Keratinocyte (primary cell): ENCODE results near the gene DIPK1A. TPM values are rescaled to one million over a fixed set of nuclear protein-coding genes. Genes with fewer than 3 reads are reported as not detected.

Source experiments
- DNase-seq: peaks from one replicate; pipeline ENCODE4 v3.0.0-alpha.2; 2011; ENCODE audit warnings: low read depth, missing footprints, low spot score
- FAIRE-seq: peaks from 2 replicates; lab custom pipeline; 2011; peaks lifted over from hg19 to GRCh38; lab: Jason Lieb, UNC
- H2AFZ ChIP-seq: 2 replicates; pipeline ENCODE4 v1.6.0; 2012; ENCODE audit warnings: low read length, control low read depth, inconsistent platforms; ENCODE audit not compliant: control insufficient read depth
- H3K27ac ChIP-seq: 2 replicates; pipeline ENCODE4 v1.5.1; 2011; ENCODE audit warnings: low read length; ENCODE audit not compliant: control insufficient read depth, insufficient read depth
- H3K27me3 ChIP-seq: 3 replicates; pipeline ENCODE4 v1.6.0; 2011; ENCODE audit warnings: low read length; ENCODE audit not compliant: control insufficient read depth, insufficient read depth; ENCODE audit errors: extremely low read depth
- H3K36me3 ChIP-seq, 2 experiments: 2 replicates in 1 of 2; 3 replicates in 1 of 2; pipeline ENCODE4 v1.5.1; 2011; ENCODE audit warnings: low read length in 2 of 2, mild to moderate bottlenecking in 1 of 2; ENCODE audit not compliant: control insufficient read depth in 2 of 2, insufficient read depth in 2 of 2; ENCODE audit errors: extremely low read depth in 1 of 2
- H3K4me1 ChIP-seq: 3 replicates; pipeline ENCODE4 v1.5.1; 2011; ENCODE audit warnings: low read length; ENCODE audit not compliant: control insufficient read depth, insufficient read depth; ENCODE audit errors: extremely low read depth
- H3K4me2 ChIP-seq: 3 replicates; pipeline ENCODE4 v1.6.0; 2011; ENCODE audit warnings: low read depth, low read length; ENCODE audit not compliant: control insufficient read depth, insufficient read depth; ENCODE audit errors: extremely low read depth
- H3K4me3 ChIP-seq, 3 experiments: fragments of 200-600 bp in 1 of 3; sonication (generic) in 1 of 3; 2 replicates in 2 of 3; 3 replicates in 1 of 3; pipeline ENCODE4 v1.5.1; 2011 to 2016; ENCODE audit warnings: low read length in 3 of 3, mild to moderate bottlenecking in 3 of 3, control low read depth in 2 of 3, inconsistent platforms in 1 of 3, low read depth in 1 of 3, mixed read lengths in 1 of 3, mixed run types in 1 of 3, moderate library complexity in 1 of 3; ENCODE audit not compliant: control insufficient read depth in 2 of 3, insufficient read depth in 2 of 3; ENCODE audit errors: extremely low read depth in 1 of 3
- H3K79me2 ChIP-seq: 2 replicates; pipeline ENCODE4 v1.6.0; 2012; ENCODE audit warnings: low read length; ENCODE audit not compliant: control insufficient read depth, insufficient read depth
- H3K9ac ChIP-seq: 3 replicates; pipeline ENCODE4 v1.6.0; 2011; ENCODE audit warnings: low read length; ENCODE audit not compliant: control insufficient read depth, insufficient read depth; ENCODE audit errors: extremely low read depth
- H3K9me1 ChIP-seq: 3 replicates; pipeline ENCODE4 v1.6.0; 2011; ENCODE audit warnings: low read length; ENCODE audit not compliant: control insufficient read depth, insufficient read depth; ENCODE audit errors: extremely low read depth
- H3K9me3 ChIP-seq: 2 replicates; pipeline ENCODE4 v1.5.1; 2012; ENCODE audit warnings: low read depth, low read length; ENCODE audit not compliant: control insufficient read depth
- H4K20me1 ChIP-seq: 3 replicates; pipeline ENCODE4 v1.6.0; 2011; ENCODE audit warnings: low read length; ENCODE audit not compliant: control insufficient read depth, insufficient read depth; ENCODE audit errors: extremely low read depth
- EZH2 ChIP-seq: IDR thresholded peaks from one replicate; pipeline ENCODE4 v1.6.1; 2012; ENCODE audit warnings: inconsistent platforms, mild to moderate bottlenecking, low read length, moderate library complexity
- dilution Hi-C: fragments of 300-500 bp; cut with MboI; formaldehyde crosslinking; loops from one replicate; pipeline ENCODE4 v1.7.0; 2020; ENCODE audit warnings: low sequenced_read_pairs; ENCODE audit not compliant: extremely low pct_ligation_motif_present
- polyA plus RNA-seq, 5 experiments: library from polyadenylated mRNA; depleted of rRNA in 3 of 5; stranded (reverse) in 3 of 5; stranded (forward) in 1 of 5; unstranded in 1 of 5; fragments of >200 nt; gene quantifications; 1 replicate in 1 of 5; 2 replicates in 3 of 5; 3 replicates in 1 of 5; pipeline versions ENCODE4 v1.2.1 to v1.2.3, GENCODE V29; 2011 to 2012; ENCODE audit warnings: missing spikeins in 2 of 5, low read depth in 1 of 5, low replicate concordance in 1 of 5
- TF ChIP-seq, protein P1 (sequence below), 3 experiments: IDR thresholded peaks in 1 of 3; conservative IDR thresholded peaks in 1 of 3; optimal IDR thresholded peaks in 1 of 3; 2 replicates in 2 of 3; 3 replicates in 1 of 3; pipeline versions ENCODE3 to v1.5.1; 2011; ENCODE audit warnings: low read length in 3 of 3, mild to moderate bottlenecking in 3 of 3, moderate library complexity in 2 of 3, control low read depth in 1 of 3, inconsistent platforms in 1 of 3; ENCODE audit not compliant: insufficient read depth in 2 of 3; ENCODE audit errors: extremely low read depth in 1 of 3

The DIPK1A gene
- polyA plus RNA-seq, 1 donor (not counting 4 experiments of a cell fraction or from before 2014, with no cell fraction given): 22.0 TPM

DNA sequence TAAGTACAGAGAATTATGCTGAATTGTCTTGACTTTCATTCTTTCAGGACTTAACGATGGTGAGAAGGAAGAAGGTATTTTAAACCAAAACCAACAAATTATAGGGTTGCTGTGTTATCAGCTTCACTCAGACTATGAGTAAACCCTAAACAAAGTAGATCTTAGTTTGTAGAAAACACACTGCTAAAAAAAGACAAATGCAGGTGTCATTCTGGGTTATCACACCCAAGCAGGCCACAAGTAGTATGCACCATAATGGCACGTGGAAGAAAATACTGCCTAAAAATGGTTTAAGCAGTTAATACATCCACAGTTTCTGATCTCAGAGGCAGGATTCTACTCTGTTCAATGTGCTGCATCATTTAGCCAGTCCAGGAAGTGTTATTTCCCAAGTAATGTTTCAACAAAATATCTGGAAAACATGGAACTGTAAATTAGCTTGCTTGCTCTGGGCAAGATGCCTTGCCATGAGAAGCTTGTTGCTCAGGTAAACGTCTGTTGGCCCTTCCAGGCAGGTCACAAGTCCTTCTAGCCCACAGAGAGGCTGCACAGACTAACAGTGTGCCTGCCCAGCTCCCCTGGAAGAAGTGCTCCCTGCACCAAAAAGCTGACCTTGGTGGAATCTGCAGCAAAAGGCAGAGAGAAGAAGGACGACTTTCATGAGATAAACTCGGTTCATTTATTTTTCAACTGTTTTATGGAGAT is 4.1 kb downstream of the DIPK1A start:
- Histone ChIP-seq H3K27ac (no peak overlapping the region), H3K36me3 (no peaks in the 10 kb centered on the region), H3K9me3 (no peaks in the 10 kb centered on the region), H3K4me1 (peaks cover 6% of the 10 kb centered on the region), H3K9ac (no peak overlapping the region), H3K4me3 (no peak overlapping the region), H3K79me2 (peaks cover 30% of the 10 kb centered on the region), H3K9me1 (no peaks in the 10 kb centered on the region), H3K4me2 (no peak overlapping the region), H4K20me1 (no peaks in the 10 kb centered on the region), H3K27me3 (no peaks in the 10 kb centered on the region), H2AFZ (no peak overlapping the region)
- dilution Hi-C loops: no loop called here
- no peak for DNase-seq
- TF ChIP-seq, protein P1, sequence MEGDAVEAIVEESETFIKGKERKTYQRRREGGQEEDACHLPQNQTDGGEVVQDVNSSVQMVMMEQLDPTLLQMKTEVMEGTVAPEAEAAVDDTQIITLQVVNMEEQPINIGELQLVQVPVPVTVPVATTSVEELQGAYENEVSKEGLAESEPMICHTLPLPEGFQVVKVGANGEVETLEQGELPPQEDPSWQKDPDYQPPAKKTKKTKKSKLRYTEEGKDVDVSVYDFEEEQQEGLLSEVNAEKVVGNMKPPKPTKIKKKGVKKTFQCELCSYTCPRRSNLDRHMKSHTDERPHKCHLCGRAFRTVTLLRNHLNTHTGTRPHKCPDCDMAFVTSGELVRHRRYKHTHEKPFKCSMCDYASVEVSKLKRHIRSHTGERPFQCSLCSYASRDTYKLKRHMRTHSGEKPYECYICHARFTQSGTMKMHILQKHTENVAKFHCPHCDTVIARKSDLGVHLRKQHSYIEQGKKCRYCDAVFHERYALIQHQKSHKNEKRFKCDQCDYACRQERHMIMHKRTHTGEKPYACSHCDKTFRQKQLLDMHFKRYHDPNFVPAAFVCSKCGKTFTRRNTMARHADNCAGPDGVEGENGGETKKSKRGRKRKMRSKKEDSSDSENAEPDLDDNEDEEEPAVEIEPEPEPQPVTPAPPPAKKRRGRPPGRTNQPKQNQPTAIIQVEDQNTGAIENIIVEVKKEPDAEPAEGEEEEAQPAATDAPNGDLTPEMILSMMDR (optimal IDR thresholded peaks at IDR 0.05 in 1 of 3, IDR thresholded peaks at IDR 0.05 in 1 of 3, conservative IDR thresholded peaks at IDR 0.05 in 1 of 3; ENCODE audit: extremely low read depth in 1 of 3, insufficient read depth in 2 of 3, low read length in 3 of 3): no peak
- no peak for TF ChIP-seq EZH2
- no peak for FAIRE-seq

DNA sequence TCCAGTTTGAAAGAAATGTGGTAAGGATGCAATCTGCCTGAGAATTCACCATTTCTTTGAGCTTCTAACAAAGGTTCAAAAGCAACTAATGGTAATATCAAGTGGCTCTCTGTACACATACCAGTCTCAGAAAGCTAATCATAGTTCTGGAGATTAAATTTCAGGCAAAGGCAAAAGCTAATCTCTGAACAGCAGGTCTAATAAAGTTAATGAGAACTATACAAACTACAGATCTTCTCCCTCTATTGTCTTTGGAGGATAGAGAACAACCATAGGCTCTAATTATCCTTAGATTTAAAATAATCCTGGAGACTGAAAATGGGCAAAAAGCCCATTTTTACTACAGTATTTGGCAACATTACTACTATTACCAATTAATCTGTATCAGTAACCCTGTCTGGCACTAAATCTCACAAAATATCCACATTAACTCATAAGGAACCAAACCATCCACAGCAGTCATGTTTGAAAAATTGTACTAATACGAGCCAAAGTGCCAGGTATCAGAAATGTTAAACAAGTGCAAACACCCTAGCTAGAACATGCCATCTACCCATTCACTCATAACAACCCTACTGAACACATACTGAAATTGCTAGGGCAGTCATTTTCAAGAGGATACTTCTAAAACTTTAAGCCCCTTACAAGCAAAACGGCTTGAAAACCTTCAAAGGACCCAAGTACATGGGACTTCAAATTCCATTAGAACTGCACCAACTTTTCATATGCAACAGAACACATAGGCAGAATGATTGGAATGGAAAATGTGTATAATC is 4.8 kb downstream of the DIPK1A start:
- Histone ChIP-seq H4K20me1 (no peaks in the 10 kb centered on the region), H3K4me2 (no peak overlapping the region), H2AFZ (no peak overlapping the region), H3K27ac (no peak overlapping the region), H3K4me1 (peaks cover 5% of the 10 kb centered on the region), H3K79me2 (peaks cover 30% of the 10 kb centered on the region), H3K9me3 (no peaks in the 10 kb centered on the region), H3K9me1 (no peaks in the 10 kb centered on the region), H3K4me3 (no peak overlapping the region), H3K9ac (no peak overlapping the region), H3K27me3 (no peaks in the 10 kb centered on the region), H3K36me3 (no peaks in the 10 kb centered on the region)
- DNase-seq (no peak), FAIRE-seq (no peak)
- TF ChIP-seq, protein P1 (optimal IDR thresholded peaks at IDR 0.05 in 1 of 3, IDR thresholded peaks at IDR 0.05 in 1 of 3, conservative IDR thresholded peaks at IDR 0.05 in 1 of 3; ENCODE audit: extremely low read depth in 1 of 3, insufficient read depth in 2 of 3, low read length in 3 of 3): no peak
- no peak for TF ChIP-seq EZH2
- dilution Hi-C loops: no loop called here
